NCI-H2107 treated with DMSO at 0.1 percent for 48 hours (cell line): ENCODE data around the gene OR7D2.
"Not testable (repeated sequence)": the region's sequence is repeated elsewhere in the genome, so short reads cannot be mapped to it uniquely, and the experiment has no call there.

Experiments
- DNase-seq: peaks from one replicate; lab custom pipeline; 2025; ENCODE audit not compliant: unreplicated experiment; lab: John Stamatoyannopoulos, UW

Gene OR7D2

DNA sequence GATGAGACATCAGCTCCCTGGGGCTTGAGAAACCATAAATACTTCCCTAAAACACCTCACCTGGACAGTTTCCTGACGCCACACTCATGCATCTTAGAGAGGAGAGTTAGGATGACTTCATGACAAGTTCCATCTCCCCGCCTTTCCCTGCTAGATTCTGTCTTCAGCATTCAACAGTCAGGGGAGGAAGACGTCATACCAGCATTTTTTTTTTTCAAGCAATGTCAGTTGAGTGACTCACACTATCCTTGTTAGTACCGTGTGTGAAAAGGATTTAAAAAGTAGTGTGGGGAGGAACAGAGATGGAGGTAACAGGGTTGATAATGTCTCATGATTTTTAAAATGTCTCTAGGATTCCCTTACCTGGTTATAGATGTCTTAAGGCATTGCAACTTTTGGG lies at the start of gene OR7D2:
OR7D2 (plus strand) TSS at position 79 of the 400 bp plus-strand sequence. CDS start 6,803 bp downstream, outside the sequence.
- no peak for DNase-seq

DNA sequence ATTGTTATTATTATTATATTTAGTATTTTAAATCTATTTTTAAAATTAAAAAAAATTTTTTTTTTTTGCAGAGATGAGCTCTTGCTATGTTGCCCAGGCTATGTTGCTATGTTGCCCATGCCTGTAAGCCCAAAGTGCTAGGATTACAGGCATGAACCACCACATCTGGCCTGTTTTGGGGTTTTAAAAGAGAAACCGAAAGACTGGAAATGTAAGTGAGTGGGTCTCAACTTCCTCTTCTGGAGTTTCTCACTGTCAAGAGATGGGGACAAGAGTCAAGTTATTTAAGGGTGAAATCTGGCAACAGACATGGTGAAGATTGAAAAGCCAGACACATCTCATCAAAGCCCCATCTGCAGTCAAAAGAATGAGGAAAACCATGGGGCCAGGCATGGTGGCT lies 47.8 kb upstream of the OR7D2 start:
- no peak for DNase-seq

DNA sequence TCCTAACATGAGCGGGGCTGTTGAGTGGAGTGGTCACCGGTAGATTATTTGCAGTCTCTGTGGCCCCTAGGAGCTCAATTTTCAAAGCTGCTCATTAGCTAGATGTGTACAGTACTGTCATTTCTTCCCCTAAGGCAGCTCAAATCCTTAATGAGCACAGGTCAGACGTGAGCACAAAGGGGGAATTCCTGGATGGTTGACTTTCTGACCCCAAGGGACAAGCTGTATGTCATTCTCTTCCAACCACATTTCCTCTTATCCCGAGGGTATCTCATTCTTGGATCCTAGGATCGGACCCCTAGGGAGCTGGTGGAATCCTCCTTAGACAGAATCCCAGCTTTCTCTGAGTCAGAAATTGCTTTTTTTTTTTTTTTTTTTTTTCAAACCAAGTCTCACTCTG lies 46.4 kb upstream of the OR7D2 start:
- DNase-seq, result no peak

DNA sequence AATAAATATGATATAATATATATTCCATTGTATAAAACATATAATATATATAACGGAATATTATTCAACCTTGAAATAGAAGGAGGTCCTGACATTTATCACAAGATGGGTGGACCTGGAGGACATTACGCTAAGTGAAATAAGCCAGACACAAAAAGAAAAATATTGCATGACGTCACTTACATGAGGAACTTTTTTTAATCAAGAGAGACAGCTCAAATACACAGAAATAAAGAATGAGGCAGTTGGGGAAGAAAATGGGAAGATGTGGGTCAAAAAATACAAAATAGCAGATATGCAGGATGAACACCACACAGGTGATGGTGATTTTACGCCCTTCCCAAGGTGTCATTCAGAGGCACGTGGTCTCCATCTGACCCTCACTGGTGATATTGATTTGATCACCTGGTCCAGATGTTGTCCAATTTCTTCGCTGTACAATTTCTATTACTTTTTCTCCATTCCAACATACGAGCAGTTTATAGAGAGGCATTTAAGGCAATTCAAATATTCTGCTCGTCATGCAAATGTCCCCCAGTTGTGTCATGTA lies 39.1 kb upstream of the OR7D2 start:
- DNase-seq, result no peak

- peak; percentile 84 for DNase-seq
Observed at GRCh38 chr19:9140159-9140874, 38.5 kb upstream of the OR7D2 start, which contains the start of gene ZNF317. Gene ZNF317, plus strand, starts transcription at chr19:9140397. Its CDS starts 15,620 bp downstream, at chr19:9156017.

- DNase-seq, result no peak
Observed at GRCh38 chr19:9144920-9145319, 33.9 kb upstream of the OR7D2 start.

GRCh38 chr19:9146882-9147281 lies 31.9 kb upstream of the OR7D2 start:
- no peak for DNase-seq

DNA sequence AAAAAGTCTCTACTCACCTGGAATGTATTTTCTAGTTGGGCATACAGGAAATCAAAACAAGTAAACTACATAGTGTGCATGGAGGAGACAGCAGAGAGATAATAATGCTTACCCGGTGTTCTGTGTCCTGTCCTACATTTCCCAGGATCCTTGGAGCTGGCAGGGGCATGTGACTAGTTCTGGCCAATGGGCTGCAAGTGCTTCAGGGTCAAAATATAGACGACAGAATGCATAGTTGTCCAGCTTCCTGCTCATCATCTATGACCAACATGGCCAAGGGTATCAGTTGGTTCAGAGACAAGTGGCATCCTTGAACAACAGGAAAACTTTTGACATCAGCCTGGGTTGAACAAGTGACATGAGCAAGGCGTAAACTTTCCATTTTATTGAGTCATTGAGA lies 30.1 kb upstream of the OR7D2 start:
- DNase-seq, result no peak

DNA sequence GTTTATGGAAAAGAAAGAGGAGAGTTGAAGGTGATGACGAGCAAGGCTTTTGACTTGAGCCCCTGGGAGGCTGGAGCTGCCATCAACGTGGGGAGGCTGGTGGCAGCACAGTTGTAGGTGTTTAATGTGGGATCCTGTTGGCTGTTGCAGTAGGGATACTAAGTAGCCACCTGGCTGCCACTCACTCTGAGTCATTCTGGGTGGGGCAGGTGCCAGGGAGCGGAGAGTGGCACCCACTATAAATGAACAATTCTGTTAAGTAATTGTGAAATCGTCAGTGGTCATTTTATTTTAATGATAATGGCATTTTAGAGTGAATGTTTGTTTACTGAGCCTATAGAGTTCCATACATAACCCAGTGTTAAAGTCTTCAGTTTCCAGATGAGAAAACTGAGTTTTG lies 28.8 kb upstream of the OR7D2 start:
- no peak for DNase-seq

DNA sequence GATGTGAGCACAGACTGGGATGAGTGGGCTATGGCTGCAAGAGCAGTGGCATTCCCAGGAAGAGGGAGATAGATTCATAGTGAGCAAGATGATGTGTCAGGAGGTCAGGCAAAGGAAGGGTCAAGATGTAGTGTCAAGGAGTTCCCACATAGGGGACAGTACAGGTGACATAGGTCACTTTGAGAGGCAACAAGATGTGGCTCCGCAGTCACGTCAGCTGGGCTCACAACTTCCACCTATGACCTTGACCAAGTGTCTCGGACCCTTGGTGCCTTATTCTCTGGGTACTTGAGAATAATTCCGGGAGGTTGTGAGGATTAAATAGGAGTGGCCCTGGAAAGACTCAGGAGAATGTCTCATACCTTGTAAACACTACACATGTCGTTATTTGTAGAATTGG lies 28.1 kb upstream of the OR7D2 start:
- no peak for DNase-seq

GRCh38 chr19:9151367-9151766 lies 27.4 kb upstream of the OR7D2 start:
- no peak for DNase-seq

- no peak for DNase-seq
Observed at GRCh38 chr19:9155591-9155990, 23.2 kb upstream of the OR7D2 start.

GRCh38 chr19:9156304-9156703 lies 22.5 kb upstream of the OR7D2 start:
- DNase-seq, result no peak

DNA sequence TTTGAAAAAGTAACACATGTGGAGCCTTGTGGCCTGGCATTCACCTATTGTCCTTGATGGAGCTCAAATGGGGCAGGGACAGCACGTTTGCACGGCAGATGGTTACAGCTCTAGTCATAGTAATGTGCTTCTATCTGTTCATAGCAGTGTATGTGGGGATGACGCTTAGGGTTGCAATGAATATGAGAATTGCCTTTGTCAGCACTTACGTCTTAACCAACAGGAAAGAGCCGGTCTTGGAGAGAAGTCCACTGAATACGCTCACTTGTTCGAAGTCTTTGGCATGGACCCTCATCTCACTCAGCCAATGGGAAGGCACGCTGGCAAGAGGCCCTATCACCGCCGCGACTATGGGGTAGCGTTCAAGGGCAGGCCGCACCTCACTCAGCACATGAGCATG lies 18.9 kb upstream of the OR7D2 start:
- DNase-seq, result no peak

DNA sequence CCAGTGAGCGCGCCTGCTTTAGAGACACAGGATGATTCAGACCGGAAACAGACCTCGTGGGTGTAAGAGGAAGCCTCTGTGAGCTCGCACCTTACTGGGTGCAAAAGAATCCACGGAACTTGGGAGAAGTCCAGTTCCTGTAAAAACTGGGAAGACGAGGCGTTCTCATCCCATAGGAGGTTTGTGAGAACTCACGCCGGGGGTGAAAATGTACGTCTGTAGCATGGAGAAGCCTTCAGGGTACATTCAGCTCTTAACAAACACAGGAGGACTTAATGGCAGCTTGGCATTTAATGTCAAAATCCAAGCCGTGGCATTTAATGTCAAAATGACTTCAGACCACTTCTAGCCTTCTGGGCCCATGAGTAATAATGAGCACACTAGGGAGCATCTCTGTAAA lies 17.4 kb upstream of the OR7D2 start:
- DNase-seq, result no peak

DNA sequence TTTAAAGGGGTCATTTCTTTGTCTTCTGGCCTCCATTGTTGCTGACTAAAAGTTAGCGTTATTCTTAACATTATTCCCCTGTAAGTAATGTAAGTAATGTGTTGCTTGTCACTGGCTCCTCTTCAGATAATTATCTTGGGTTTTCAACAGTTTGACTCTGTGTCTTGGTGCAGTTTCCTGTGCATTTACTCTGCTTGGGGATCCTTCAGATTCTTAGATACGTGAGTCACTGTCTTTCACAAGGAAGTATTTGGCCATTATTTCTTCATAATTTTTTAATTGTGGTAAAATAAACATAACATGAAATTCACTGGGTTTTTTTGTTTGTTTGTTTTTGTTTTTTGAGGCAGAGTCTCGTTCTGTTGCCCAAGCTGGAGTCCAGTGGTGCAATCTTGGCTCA lies 13.5 kb upstream of the OR7D2 start:
- DNase-seq, result no peak

- no peak for DNase-seq
Observed at GRCh38 chr19:9166846-9167245, 11.9 kb upstream of the OR7D2 start.

DNA sequence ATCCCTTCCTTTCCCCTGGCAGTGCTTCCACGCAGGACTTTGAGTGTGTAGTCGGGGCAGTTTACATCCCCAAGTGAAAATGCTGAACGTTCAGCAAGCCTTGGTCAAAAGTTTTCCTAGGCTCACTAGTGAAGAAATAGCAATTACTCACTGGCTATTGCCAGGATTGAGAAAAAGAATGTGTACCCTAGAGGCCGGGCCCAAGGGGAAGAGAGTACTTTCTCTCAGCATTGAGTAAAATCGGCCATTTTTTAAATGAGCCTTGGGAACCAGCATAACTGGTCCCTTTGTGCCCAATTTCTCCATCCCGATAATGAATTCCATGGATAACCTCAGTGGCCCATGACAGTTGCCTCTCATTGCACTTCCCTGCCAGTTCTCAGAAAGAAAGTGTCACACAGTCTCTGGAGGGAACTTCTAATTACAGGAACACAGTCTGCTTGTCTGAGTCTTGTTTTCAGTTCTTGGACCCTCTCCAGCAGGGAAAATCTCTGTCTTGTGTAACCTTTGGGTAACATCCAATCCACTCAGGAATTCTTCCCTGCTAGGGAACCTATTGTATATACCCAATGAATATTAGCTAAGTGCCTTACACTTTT lies 7.3 kb upstream of the OR7D2 start:
- no peak for DNase-seq

DNA sequence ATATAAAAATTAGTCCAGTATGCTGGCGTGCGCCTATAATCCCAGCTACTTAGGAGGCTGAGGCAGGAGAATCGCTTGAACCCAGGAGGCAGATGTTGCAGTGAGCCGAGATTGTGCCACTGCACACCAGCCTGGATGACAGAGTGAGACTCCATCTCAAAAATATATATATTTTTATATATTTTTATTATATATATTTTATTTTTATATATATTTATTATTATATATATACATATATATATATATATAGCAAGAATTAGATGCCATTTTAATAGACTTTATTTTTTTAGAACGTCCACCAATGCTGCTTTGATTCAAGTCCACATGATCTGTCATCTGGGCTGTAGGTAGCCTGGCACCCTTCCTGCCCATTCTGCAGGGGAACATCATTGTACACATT lies 3.5 kb upstream of the OR7D2 start:
- no peak for DNase-seq

DNA sequence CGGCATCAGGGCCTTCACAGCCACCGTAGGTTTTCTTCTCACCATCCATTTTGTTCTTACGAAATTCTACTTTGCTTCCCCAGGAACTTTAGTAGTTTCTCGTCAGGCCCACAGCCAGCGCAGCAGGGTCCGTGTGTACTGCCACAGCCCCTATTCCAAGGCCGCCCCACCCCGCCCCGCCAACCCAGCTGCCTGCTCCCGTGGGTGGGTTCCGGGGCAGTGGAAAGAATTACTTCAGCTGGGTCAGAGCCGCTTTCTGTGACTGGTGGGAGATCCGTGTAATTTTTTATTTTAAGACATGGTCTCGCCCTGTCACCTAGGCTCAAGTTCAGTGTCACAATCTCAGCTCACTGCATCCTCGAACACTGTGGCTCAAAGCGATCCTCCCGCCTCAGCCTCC lies 4.2 kb downstream of the OR7D2 start:
- DNase-seq, result no peak

GRCh38 chr19:9187191-9187590 lies 8.4 kb downstream of the OR7D2 start:
- no peak for DNase-seq

GRCh38 chr19:9189535-9189934 lies 10.8 kb downstream of the OR7D2 start:
- no peak for DNase-seq

- not testable (repeated sequence) for DNase-seq
Observed at GRCh38 chr19:9198044-9198443, 19.3 kb downstream of the OR7D2 start.
